ENCODE measurements around the gene CALU. TPM values are rescaled to one million over a fixed set of nuclear protein-coding genes. Genes with fewer than 3 reads are reported as not detected.

CALU gene
- total RNA-seq, 4 donors from 2014 or later, result 188 to 269 (median 199) TPM

DNA sequence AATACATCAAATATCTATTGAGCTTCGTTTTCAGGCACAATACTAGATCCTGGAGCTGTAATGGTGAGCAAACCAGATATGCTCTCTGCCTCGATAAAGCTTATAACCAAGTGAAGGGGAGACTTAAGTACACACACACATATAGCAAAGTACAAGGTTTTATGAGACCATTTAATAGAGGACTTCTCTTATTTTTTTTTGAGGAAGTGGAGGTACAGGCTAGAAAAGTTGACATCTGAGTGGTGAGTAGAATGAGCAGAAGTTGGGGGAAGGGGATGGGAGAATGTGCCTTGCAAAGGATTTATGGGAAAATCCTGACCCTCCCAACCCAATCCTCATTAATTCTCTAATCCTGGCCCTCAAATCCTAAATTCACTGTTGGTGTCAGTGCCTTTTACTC, 60.3 kb downstream of the CALU start:
- 92% methylated on average over 2 of the region's 2 CpGs for WGBS
- no peak overlapping the region for H3K27ac ChIP-seq (replicated peaks in 1 of 4)
- H3K27me3 ChIP-seq, result no peaks in the 10 kb centered on the region

DNA sequence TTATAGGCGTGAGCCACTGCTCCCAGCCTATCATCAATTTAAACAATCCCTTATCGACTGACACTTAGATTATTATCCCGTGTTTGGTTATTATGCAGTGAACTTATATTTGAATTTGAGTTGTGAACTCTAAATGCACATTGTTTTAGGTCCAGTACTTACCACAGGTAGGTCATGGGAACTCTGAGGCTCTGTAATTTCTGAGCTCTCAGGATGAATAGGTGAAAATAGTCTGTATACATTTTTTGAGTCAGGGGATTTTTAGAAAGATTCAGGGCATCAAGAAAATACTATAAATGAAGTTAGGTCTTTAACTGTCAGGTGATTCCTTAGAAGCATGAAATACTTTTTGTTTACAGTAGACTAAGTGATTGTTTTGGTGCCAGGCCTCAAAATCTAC, 61.4 kb downstream of the CALU start:
- WGBS, result 94% methylated on average over 3 of the region's 3 CpGs

More for the DNA sequence above, 60.3 kb downstream of the CALU start:
- Histone ChIP-seq H3K4me3 (no peak overlapping the region), H3K36me3 (peaks cover 0 to 34% (median 5%) of the 10 kb centered on the region in 4 donors), H3K4me1 (no peaks in the 10 kb centered on the region), H3K9me3 (no peaks in the 10 kb centered on the region)
- TF ChIP-seq EP300 (IDR thresholded peaks at IDR 0.05) (no peak), POLR2A (IDR thresholded peaks at IDR 0.05; ENCODE audit: low read depth) (no peak), POLR2AphosphoS5 (IDR thresholded peaks at IDR 0.05) (no peak)
- TF ChIP-seq, protein P1, sequence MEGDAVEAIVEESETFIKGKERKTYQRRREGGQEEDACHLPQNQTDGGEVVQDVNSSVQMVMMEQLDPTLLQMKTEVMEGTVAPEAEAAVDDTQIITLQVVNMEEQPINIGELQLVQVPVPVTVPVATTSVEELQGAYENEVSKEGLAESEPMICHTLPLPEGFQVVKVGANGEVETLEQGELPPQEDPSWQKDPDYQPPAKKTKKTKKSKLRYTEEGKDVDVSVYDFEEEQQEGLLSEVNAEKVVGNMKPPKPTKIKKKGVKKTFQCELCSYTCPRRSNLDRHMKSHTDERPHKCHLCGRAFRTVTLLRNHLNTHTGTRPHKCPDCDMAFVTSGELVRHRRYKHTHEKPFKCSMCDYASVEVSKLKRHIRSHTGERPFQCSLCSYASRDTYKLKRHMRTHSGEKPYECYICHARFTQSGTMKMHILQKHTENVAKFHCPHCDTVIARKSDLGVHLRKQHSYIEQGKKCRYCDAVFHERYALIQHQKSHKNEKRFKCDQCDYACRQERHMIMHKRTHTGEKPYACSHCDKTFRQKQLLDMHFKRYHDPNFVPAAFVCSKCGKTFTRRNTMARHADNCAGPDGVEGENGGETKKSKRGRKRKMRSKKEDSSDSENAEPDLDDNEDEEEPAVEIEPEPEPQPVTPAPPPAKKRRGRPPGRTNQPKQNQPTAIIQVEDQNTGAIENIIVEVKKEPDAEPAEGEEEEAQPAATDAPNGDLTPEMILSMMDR (IDR thresholded peaks at IDR 0.05), result no peak
- DNase-seq (ENCODE audit: extremely low spot score), result no peak
- intact Hi-C loops (cut with DNase I), result no loop called here

DNA sequence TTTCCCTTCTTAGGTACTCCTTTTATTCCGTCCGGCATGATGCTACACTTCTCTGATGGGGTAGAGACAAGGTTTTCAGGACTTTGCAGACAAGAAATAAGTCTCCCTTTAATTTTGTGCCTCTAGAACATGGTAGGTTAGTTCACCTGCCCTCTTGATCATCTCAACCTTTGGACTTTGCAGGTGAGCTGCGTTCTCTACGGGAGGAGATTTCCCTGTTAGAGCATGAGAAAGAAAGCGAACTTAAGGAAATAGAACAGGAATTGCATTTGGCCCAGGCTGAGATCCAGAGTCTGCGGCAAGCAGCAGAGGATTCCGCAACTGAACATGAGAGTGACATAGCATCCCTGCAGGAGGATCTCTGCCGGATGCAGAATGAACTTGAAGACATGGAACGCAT, 61.8 kb downstream of the CALU start:
- Histone ChIP-seq H3K27ac (replicated peaks in 1 of 4) (no peak overlapping the region), H3K4me1 (no peaks in the 10 kb centered on the region), H3K9me3 (no peaks in the 10 kb centered on the region), H3K36me3 (peaks cover 3 to 38% (median 19%) of the 10 kb centered on the region in 4 donors), H3K27me3 (no peaks in the 10 kb centered on the region), H3K4me3 (no peak overlapping the region)
- 95% methylated on average over 9 of the region's 9 CpGs for WGBS
- intact Hi-C loops (cut with DNase I), result no loop called here
- TF ChIP-seq, protein P1 (IDR thresholded peaks at IDR 0.05), result no peak
- TF ChIP-seq POLR2AphosphoS5 (IDR thresholded peaks at IDR 0.05) (no peak), EP300 (IDR thresholded peaks at IDR 0.05) (no peak), POLR2A (IDR thresholded peaks at IDR 0.05; ENCODE audit: low read depth) (no peak)
- no peak for DNase-seq (ENCODE audit: extremely low spot score)

More for the DNA sequence above, 61.4 kb downstream of the CALU start:
- no peaks in the 10 kb centered on the region for H3K9me3 ChIP-seq
- DNase-seq (ENCODE audit: extremely low spot score), result no peak
- H3K4me3 ChIP-seq, result no peak overlapping the region
- intact Hi-C loops (cut with DNase I), result no loop called here
- peaks cover 0 to 34% (median 16%) of the 10 kb centered on the region in 4 donors for H3K36me3 ChIP-seq
- no peaks in the 10 kb centered on the region for H3K4me1 ChIP-seq
- no peak for TF ChIP-seq POLR2AphosphoS5 (IDR thresholded peaks at IDR 0.05)
- TF ChIP-seq POLR2A (IDR thresholded peaks at IDR 0.05; ENCODE audit: low read depth), result no peak
- TF ChIP-seq, protein P1 (IDR thresholded peaks at IDR 0.05), result no peak
- no peak for TF ChIP-seq EP300 (IDR thresholded peaks at IDR 0.05)
- no peak overlapping the region for H3K27ac ChIP-seq (replicated peaks in 1 of 4)
- no peaks in the 10 kb centered on the region for H3K27me3 ChIP-seq

DNA sequence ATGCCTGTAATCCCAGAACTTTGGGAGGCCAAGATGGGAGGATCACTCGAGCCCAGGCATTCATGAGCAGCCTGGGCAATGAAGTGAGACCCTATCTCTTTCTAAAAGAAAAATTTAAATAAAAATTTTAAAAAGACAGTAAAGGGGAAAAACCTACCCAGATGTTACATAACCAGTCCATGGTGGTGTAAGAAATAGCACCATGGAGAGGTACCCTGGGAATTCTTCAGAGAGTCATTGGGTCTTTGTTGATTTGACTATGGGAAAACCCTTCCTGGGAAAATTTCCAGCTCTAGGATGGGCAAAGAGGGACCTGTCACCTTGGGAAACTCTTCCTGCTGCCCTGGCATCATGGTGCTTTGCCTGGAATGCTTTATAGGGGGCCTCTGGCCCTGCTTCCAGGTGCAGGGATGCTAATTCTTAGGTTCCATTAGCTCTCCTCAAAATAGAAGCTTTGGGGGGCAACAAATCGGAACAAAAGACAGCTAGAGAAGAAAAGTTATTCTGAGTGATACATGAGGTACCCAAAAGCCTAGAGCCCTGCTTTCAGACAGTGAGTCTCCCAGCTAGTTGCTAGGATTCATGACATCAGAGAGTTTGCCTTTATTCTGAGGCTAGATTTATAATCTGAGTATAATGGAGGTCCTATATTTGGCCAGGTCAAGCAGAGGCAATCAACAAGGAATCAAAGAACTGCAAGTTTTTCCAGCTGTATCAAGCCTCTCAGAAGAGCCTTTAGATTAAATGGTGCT, 62.7 kb downstream of the CALU start:
- H3K4me1 ChIP-seq, result no peaks in the 10 kb centered on the region
- H3K27me3 ChIP-seq, result no peaks in the 10 kb centered on the region
- DNase-seq (ENCODE audit: extremely low spot score), result no peak
- intact Hi-C loops (cut with DNase I), result no loop called here
- no peak overlapping the region for H3K4me3 ChIP-seq
- no peak overlapping the region for H3K27ac ChIP-seq (replicated peaks in 1 of 4)
- TF ChIP-seq POLR2A (IDR thresholded peaks at IDR 0.05; ENCODE audit: low read depth) (no peak), POLR2AphosphoS5 (IDR thresholded peaks at IDR 0.05) (no peak), EP300 (IDR thresholded peaks at IDR 0.05) (no peak)
- TF ChIP-seq, protein P1 (IDR thresholded peaks at IDR 0.05), result no peak
- WGBS, result 100% methylated on average over 2 of the region's 2 CpGs
- no peaks in the 10 kb centered on the region for H3K9me3 ChIP-seq
- H3K36me3 ChIP-seq, result peaks cover 10 to 46% (median 23%) of the 10 kb centered on the region in 4 donors
